HepG2 (cell line): Measurements from ENCODE around the gene SSNA1. TPM values are rescaled to one million over a fixed set of nuclear protein-coding genes. Genes with fewer than 3 reads are reported as not detected.

ENCODE experiments used
- GATAD1 ChIP-seq: IDR thresholded peaks from 2 replicates; pipeline ENCODE4 v1.6.1; 2016; ENCODE audit warnings: missing genetic modification reagents, missing compliant biosample characterization
- HNF4A ChIP-seq: sonication (generic); formaldehyde crosslinking; IDR thresholded peaks from 2 replicates; pipeline ENCODE4 v1.4.0; 2020; ENCODE audit warnings: missing genetic modification reagents
- MAZ ChIP-seq, 2 experiments: sonication (generic) in 1 of 2; formaldehyde crosslinking in 1 of 2; IDR thresholded peaks; 2 replicates each; pipeline versions ENCODE4 v1.5.0 to v1.6.1; 2012 to 2020; ENCODE audit warnings: low read depth in 2 of 2, mild to moderate bottlenecking in 2 of 2, borderline replicate concordance in 1 of 2, improper control_type of control experiment in 1 of 2, low read length in 1 of 2, missing genetic modification reagents in 1 of 2, moderate library complexity in 1 of 2
- MEIS1 ChIP-seq: sonication (generic); formaldehyde crosslinking; IDR thresholded peaks from 2 replicates; pipeline ENCODE4 v1.9.0; 2021; ENCODE audit warnings: mild to moderate bottlenecking, missing genetic modification reagents, moderate library complexity, borderline replicate concordance
- MTF1 ChIP-seq: sonication (generic); formaldehyde crosslinking; IDR thresholded peaks from 2 replicates; pipeline ENCODE4 v1.5.0; 2020; ENCODE audit warnings: missing genetic modification reagents
- ZBTB49 ChIP-seq: sonication (generic); formaldehyde crosslinking; IDR thresholded peaks from 2 replicates; pipeline ENCODE4 v1.4.0; 2020; ENCODE audit warnings: missing genetic modification reagents, borderline replicate concordance
- ZNF589 ChIP-seq: sonication (generic); formaldehyde crosslinking; conservative IDR thresholded peaks from 2 replicates; pipeline ENCODE4 v1.8.0; 2022; ENCODE audit warnings: mild to moderate bottlenecking, moderate library complexity, missing genetic modification reagents
- ZNF607 ChIP-seq: sonication (generic); formaldehyde crosslinking; IDR thresholded peaks from 2 replicates; pipeline ENCODE4 v1.5.1; 2020; ENCODE audit warnings: missing genetic modification reagents, mild to moderate bottlenecking, borderline replicate concordance
- ZNF687 ChIP-seq: sonication (generic); formaldehyde crosslinking; IDR thresholded peaks from 2 replicates; pipeline ENCODE4 v1.5.1; 2020; ENCODE audit warnings: mild to moderate bottlenecking, missing genetic modification reagents, moderate library complexity
- ZNF691 ChIP-seq: sonication (generic); formaldehyde crosslinking; IDR thresholded peaks from 2 replicates; pipeline ENCODE4 v1.4.0; 2020; ENCODE audit warnings: missing genetic modification reagents, low read depth, mild to moderate bottlenecking, borderline replicate concordance
- ZNF747 ChIP-seq: sonication (generic); formaldehyde crosslinking; IDR thresholded peaks from 2 replicates; pipeline ENCODE4 v1.8.1; 2023; ENCODE audit warnings: missing genetic modification reagents, mild to moderate bottlenecking, borderline replicate concordance
- ZNF792 ChIP-seq: IDR thresholded peaks from 2 replicates; pipeline ENCODE4 v1.6.1; 2016
- polyA plus RNA-seq, 8 experiments: library from polyadenylated mRNA; depleted of rRNA in 3 of 8; stranded (reverse) in 7 of 8; unstranded in 1 of 8; fragments of >200 nt; fragmentation: Illumina TruSeq in 4 of 8; extraction: Trizol in 4 of 8; gene quantifications; 2 replicates each; pipeline versions ENCODE4 v1.2.1 to v1.2.3, GENCODE V29; 2011 to 2016; ENCODE audit warnings: low read depth in 4 of 8, missing spikeins in 1 of 8, mixed read lengths in 1 of 8; ENCODE audit not compliant: insufficient read depth in 1 of 8
- total RNA-seq, 5 experiments: library from RNA; depleted of rRNA; stranded (reverse); fragments of >200 nt; fragmentation: Illumina TruSeq; extraction: Trizol; gene quantifications; 2 replicates each; pipeline ENCODE4 v1.2.3, GENCODE V29; 2016; ENCODE audit warnings: low read depth in 1 of 5
- TF ChIP-seq, protein P1 (sequence below), 2 experiments: sonication (generic) in 1 of 2; formaldehyde crosslinking in 1 of 2; IDR thresholded peaks; 2 replicates each; pipeline versions ENCODE4 v1.6.1 to v1.9.0; 2014 to 2022; ENCODE audit warnings: antibody characterized with exemption in 1 of 2, borderline replicate concordance in 1 of 2, inconsistent platforms in 1 of 2, low read depth in 1 of 2, missing genetic modification reagents in 1 of 2

The SSNA1 gene
- total and polyA plus RNA-seq, 2 of the 13 experiments (the other 11 are each of a cell fraction or from before 2014, with no cell fraction given), result 35.9 to 49.4 TPM

- TF ChIP-seq, protein P1, sequence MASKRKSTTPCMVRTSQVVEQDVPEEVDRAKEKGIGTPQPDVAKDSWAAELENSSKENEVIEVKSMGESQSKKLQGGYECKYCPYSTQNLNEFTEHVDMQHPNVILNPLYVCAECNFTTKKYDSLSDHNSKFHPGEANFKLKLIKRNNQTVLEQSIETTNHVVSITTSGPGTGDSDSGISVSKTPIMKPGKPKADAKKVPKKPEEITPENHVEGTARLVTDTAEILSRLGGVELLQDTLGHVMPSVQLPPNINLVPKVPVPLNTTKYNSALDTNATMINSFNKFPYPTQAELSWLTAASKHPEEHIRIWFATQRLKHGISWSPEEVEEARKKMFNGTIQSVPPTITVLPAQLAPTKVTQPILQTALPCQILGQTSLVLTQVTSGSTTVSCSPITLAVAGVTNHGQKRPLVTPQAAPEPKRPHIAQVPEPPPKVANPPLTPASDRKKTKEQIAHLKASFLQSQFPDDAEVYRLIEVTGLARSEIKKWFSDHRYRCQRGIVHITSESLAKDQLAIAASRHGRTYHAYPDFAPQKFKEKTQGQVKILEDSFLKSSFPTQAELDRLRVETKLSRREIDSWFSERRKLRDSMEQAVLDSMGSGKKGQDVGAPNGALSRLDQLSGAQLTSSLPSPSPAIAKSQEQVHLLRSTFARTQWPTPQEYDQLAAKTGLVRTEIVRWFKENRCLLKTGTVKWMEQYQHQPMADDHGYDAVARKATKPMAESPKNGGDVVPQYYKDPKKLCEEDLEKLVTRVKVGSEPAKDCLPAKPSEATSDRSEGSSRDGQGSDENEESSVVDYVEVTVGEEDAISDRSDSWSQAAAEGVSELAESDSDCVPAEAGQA (IDR thresholded peaks at IDR 0.05; ENCODE audit: low read depth), result no peak
- TF ChIP-seq, protein P1 (CRISPR knock-in tag; IDR thresholded peaks at IDR 0.05; ENCODE audit: borderline replicate concordance), result 0 out of 2 replicates have a peak, but pooled peaks have one; percentile 50
- TF ChIP-seq ZNF691 (CRISPR knock-in tag) (0 out of 2 replicates have a peak, but pooled peaks have one; percentile 69), MEIS1 (CRISPR knock-in tag) (0 out of 2 replicates have a peak, but pooled peaks have one; percentile 40), GATAD1 (peak; percentile 77; the same call in 1 of the 2 replicates), ZNF747 (CRISPR knock-in tag) (peak; percentile 58; the same call in 1 of the 2 replicates), MAZ (IDR thresholded peaks at IDR 0.05; ENCODE audit: borderline replicate concordance, low read depth, low read length) (peak; percentile 63; the same call in 1 of the 2 replicates), MAZ (CRISPR knock-in tag; IDR thresholded peaks at IDR 0.05; ENCODE audit: low read depth) (peak; percentile 87), ZNF792 (CRISPR knock-in tag) (peak; percentile 70; the same call in 1 of the 2 replicates), ZNF589 (CRISPR knock-in tag) (peak; percentile 45; the same call in 1 of the 2 replicates), ZBTB49 (CRISPR knock-in tag) (no peak), ZNF607 (peak; percentile 53; the same call in 1 of the 2 replicates), HNF4A (CRISPR knock-in tag) (peak; percentile 46), MTF1 (no peak), ZNF687 (peak; percentile 61)
These were observed 47.9 kb downstream of the SSNA1 start (continued) for GRCh38 chr9:137236238-137236935.
